Colonic mucosa (tissue), 4 donors: ENCODE measurements around the gene CRADD. TPM values are rescaled to one million over a fixed set of nuclear protein-coding genes. Genes with fewer than 3 reads are reported as not detected.

Experiments
- DNase-seq: peaks from one replicate; pipeline ENCODE4 v3.0.0-alpha.2; 2020
- H3K27ac ChIP-seq: fragments of 200-600 bp; one replicate; pipeline ENCODE4 v1.8.0; 2021
- H3K27me3 ChIP-seq: fragments of 200-600 bp; one replicate; pipeline ENCODE4 v1.8.0; 2021
- H3K36me3 ChIP-seq: fragments of 200-600 bp; one replicate; pipeline ENCODE4 v1.8.0; 2021
- H3K4me1 ChIP-seq: fragments of 200-600 bp; one replicate; pipeline ENCODE4 v1.8.0; 2021; ENCODE audit warnings: mild to moderate bottlenecking
- H3K4me3 ChIP-seq: fragments of 200-600 bp; one replicate; pipeline ENCODE4 v1.8.0; 2021
- H3K9ac ChIP-seq, 2 donors: one replicate each; pipeline ENCODE4 v1.7.0; 2013; ENCODE audit warnings: control low read depth in 2 of 2, low read depth in 2 of 2, low read length in 2 of 2
- H3K9me3 ChIP-seq: fragments of 200-600 bp; one replicate; pipeline ENCODE4 v1.8.0; 2021
- CTCF ChIP-seq: fragments of 200-600 bp; IDR thresholded peaks from one replicate; pipeline ENCODE4 v1.8.0; 2022; ENCODE audit warnings: antibody characterized with exemption, mild to moderate bottlenecking
- intact Hi-C: fragments of 100-400 bp; cut with DNase I; formaldehyde crosslinking; loops from one replicate; pipeline ENCODE4 v1.14.1; 2022
- total RNA-seq, 2 donors: library from RNA; stranded (reverse); fragmentation: NEBNext Ultra II Directional in 1 of 2; extraction: Animal tissue kit (Norgen Biotek cat#: 25700) in 1 of 2; gene quantifications; one replicate each; pipeline ENCODE4 v1.2.1, GENCODE V29; 2021
- donor health status: healthy.
- donor health status: DM: no; HTN: no; CAD: no.
- donor health status: DM: no; HTN: no; CAD: no.

Gene CRADD
- total RNA-seq, 2 donors from 2014 or later = 18.2 to 23.9 TPM

DNA sequence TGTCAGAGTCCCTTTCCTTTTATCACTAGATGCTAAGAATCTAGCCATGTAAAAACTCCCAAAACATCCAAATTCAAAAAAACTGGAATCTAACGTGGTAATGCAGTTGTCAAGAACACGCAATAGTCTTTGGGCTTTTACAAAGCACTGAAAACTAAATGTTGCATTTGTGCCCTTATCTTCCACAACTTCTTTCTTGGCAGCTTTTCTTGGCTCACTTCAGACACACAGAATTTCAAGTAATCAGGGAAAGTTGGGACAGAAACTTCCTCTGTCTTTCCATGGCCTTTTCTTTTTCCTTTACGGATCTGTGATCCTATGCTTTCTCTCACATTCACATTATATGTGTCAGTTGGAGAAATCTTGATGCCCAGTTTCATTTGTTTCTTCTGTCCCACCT is 136.0 kb downstream of the CRADD start:
- DNase-seq = no peak
- no peaks in the 10 kb centered on the region for H3K4me1 ChIP-seq
- TF ChIP-seq CTCF = no peak
- H3K36me3 ChIP-seq = no peaks in the 10 kb centered on the region
- H3K27me3 ChIP-seq = no peaks in the 10 kb centered on the region
- peak overlapping the region; percentile 57 for H3K27ac ChIP-seq
- intact Hi-C loops = no loop called here
- no peaks in the 10 kb centered on the region for H3K9me3 ChIP-seq
- no peak overlapping the region for H3K9ac ChIP-seq
- no peak overlapping the region for H3K4me3 ChIP-seq

- no peak for TF ChIP-seq CTCF
- intact Hi-C loops = no loop called here
These were observed 137.0 kb downstream of the CRADD start for GRCh38 chr12:93813972-93814821.

GRCh38 chr12:93818488-93819049 is 141.4 kb downstream of the CRADD start:
- peak overlapping the region; percentile 39 for H3K27ac ChIP-seq
- H3K4me3 ChIP-seq = no peak overlapping the region
- intact Hi-C loops = no loop called here
- no peaks in the 10 kb centered on the region for H3K27me3 ChIP-seq
- H3K36me3 ChIP-seq = no peaks in the 10 kb centered on the region
- H3K4me1 ChIP-seq = no peaks in the 10 kb centered on the region
- no peaks in the 10 kb centered on the region for H3K9me3 ChIP-seq
- TF ChIP-seq CTCF = no peak
- no peak for DNase-seq
- no peak overlapping the region for H3K9ac ChIP-seq

More at GRCh38 chr12:93813972-93814821, 137.0 kb downstream of the CRADD start:
- Histone ChIP-seq H3K36me3 (no peaks in the 10 kb centered on the region), H3K27ac (peak overlapping the region; percentile 57), H3K9ac (no peak overlapping the region), H3K4me1 (no peaks in the 10 kb centered on the region), H3K9me3 (no peaks in the 10 kb centered on the region), H3K27me3 (no peaks in the 10 kb centered on the region), H3K4me3 (no peak overlapping the region)
- peak; percentile 52 for DNase-seq

GRCh38 chr12:93819050-93819491 is 141.9 kb downstream of the CRADD start:
- Histone ChIP-seq H3K4me1 (no peaks in the 10 kb centered on the region), H3K27me3 (no peaks in the 10 kb centered on the region)
- intact Hi-C loops = no loop called here

More at GRCh38 chr12:93819050-93819491, 141.9 kb downstream of the CRADD start:
- peak; percentile 34 for DNase-seq
- Histone ChIP-seq H3K27ac (peak overlapping the region; percentile 39), H3K9ac (no peak overlapping the region), H3K9me3 (no peaks in the 10 kb centered on the region), H3K36me3 (no peaks in the 10 kb centered on the region), H3K4me3 (no peak overlapping the region)
- TF ChIP-seq CTCF = no peak
